Hepatocyte (in vitro differentiated cells): ENCODE measurements around the gene RAB4B.
"Not testable (repeated sequence)": the region's sequence is repeated elsewhere in the genome, so short reads cannot be mapped to it uniquely, and the experiment has no call there.

Experiments used
- EZH2phosphoT487 ChIP-seq: fragments of 200-600 bp; sonication (generic); IDR thresholded peaks from one replicate; pipeline ENCODE4 v1.6.1; 2018; ENCODE audit warnings: antibody characterized with exemption, mild to moderate bottlenecking, low read depth, moderate library complexity; ENCODE audit not compliant: unreplicated experiment, severe bottlenecking
- TF ChIP-seq, protein P1 (sequence below): fragments of 200-600 bp; sonication (generic); IDR thresholded peaks from 2 replicates; pipeline ENCODE4 v1.5.1; 2016; ENCODE audit warnings: antibody characterized with exemption, mild to moderate bottlenecking; ENCODE audit not compliant: poor library complexity

DNA sequence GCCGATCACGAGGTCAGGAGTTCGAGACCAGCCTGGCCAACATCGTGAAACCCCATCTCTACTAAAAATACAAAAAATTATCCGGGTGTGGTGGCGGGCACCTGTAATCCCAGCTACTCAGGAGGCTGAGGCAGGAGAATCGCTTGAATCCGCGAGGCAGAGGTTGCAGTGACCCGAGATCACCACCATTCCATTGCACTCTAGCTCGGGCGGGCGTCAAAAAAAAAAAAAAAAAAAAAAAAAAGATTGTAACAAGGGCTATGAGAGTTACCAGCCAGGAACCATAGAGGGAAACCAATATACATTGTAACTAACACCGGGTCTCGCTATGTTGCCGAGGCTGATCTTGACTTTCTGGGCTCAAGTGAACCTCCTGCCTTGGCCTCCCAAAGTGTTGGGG is 45.7 kb upstream of the RAB4B start:
- TF ChIP-seq, protein P1, sequence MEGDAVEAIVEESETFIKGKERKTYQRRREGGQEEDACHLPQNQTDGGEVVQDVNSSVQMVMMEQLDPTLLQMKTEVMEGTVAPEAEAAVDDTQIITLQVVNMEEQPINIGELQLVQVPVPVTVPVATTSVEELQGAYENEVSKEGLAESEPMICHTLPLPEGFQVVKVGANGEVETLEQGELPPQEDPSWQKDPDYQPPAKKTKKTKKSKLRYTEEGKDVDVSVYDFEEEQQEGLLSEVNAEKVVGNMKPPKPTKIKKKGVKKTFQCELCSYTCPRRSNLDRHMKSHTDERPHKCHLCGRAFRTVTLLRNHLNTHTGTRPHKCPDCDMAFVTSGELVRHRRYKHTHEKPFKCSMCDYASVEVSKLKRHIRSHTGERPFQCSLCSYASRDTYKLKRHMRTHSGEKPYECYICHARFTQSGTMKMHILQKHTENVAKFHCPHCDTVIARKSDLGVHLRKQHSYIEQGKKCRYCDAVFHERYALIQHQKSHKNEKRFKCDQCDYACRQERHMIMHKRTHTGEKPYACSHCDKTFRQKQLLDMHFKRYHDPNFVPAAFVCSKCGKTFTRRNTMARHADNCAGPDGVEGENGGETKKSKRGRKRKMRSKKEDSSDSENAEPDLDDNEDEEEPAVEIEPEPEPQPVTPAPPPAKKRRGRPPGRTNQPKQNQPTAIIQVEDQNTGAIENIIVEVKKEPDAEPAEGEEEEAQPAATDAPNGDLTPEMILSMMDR: not testable (repeated sequence)
- TF ChIP-seq EZH2phosphoT487: not testable (repeated sequence)
